DOHH2 (cell line): Measurements from ENCODE around the gene LRMDA.

Experiments
- H3F3A ChIP-seq: fragments of 200-600 bp; sonication (generic), shearing (Covaris generic); 2 replicates; pipeline ENCODE4 v1.6.0; 2016; ENCODE audit warnings: antibody characterized with exemption, mild to moderate bottlenecking; ENCODE audit not compliant: control insufficient read depth, insufficient read depth
- H3K27ac ChIP-seq: fragments of 200-600 bp; sonication (generic); 2 replicates; pipeline ENCODE4 v1.5.1; 2014; ENCODE audit warnings: low read depth, mild to moderate bottlenecking, low read length, moderate library complexity
- H3K27me3 ChIP-seq: fragments of 200-600 bp; sonication (generic); 2 replicates; pipeline ENCODE4 v1.6.1; 2014; ENCODE audit warnings: mild to moderate bottlenecking, low read length, mixed read lengths; ENCODE audit not compliant: control insufficient read depth
- H3K36me3 ChIP-seq: fragments of 200-600 bp; sonication (generic); 2 replicates; pipeline ENCODE4 v1.6.1; 2014; ENCODE audit warnings: mild to moderate bottlenecking, low read length, moderate library complexity, mixed read lengths; ENCODE audit not compliant: control insufficient read depth
- H3K4me1 ChIP-seq: fragments of 200-600 bp; sonication (generic); 2 replicates; pipeline ENCODE4 v1.6.1; 2014; ENCODE audit warnings: mild to moderate bottlenecking, low read length, mixed read lengths; ENCODE audit not compliant: control insufficient read depth
- H3K4me2 ChIP-seq: fragments of 200-600 bp; sonication (generic); 2 replicates; pipeline ENCODE4 v1.6.0; 2014; ENCODE audit warnings: mild to moderate bottlenecking, low read length, moderate library complexity
- H3K4me3 ChIP-seq: fragments of 200-600 bp; sonication (generic); 2 replicates; pipeline ENCODE4 v1.5.1; 2014; ENCODE audit warnings: mild to moderate bottlenecking, low read length, mixed read lengths
- H3K79me2 ChIP-seq: fragments of 200-600 bp; sonication (generic); 2 replicates; pipeline ENCODE4 v1.6.1; 2014; ENCODE audit warnings: mild to moderate bottlenecking, low read length, mixed read lengths; ENCODE audit not compliant: control insufficient read depth
- H3K9me2 ChIP-seq: fragments of 200-600 bp; sonication (generic); replicated peaks from 2 replicates; pipeline ENCODE4 v1.6.1; 2014; ENCODE audit warnings: mild to moderate bottlenecking, low read length, mixed read lengths; ENCODE audit not compliant: control insufficient read depth
- H3K9me3 ChIP-seq: fragments of 200-600 bp; sonication (generic); 2 replicates; pipeline ENCODE4 v1.6.1; 2014; ENCODE audit warnings: antibody characterized with exemption, low read length, mixed read lengths; ENCODE audit not compliant: control insufficient read depth, insufficient read depth
- H4K20me1 ChIP-seq: fragments of 200-600 bp; sonication (generic); 2 replicates; pipeline ENCODE4 v1.6.0; 2014; ENCODE audit warnings: low read depth, mild to moderate bottlenecking, antibody characterized with exemption, low read length, moderate library complexity; ENCODE audit not compliant: control insufficient read depth, insufficient read depth
- CTCF ChIP-seq: fragments of 200-600 bp; sonication (generic); IDR thresholded peaks from one replicate; pipeline ENCODE4 v1.5.1; 2014; ENCODE audit warnings: antibody characterized with exemption, mild to moderate bottlenecking, low read depth, low read length; ENCODE audit not compliant: poor library complexity, severe bottlenecking
- EZH2phosphoT487 ChIP-seq: fragments of 200-600 bp; sonication (generic); IDR thresholded peaks from 2 replicates; pipeline ENCODE4 v1.6.1; 2017; ENCODE audit warnings: borderline replicate concordance, mild to moderate bottlenecking, antibody characterized with exemption, low read length, moderate library complexity, mixed read lengths

The LRMDA gene

GRCh38 chr10:75660823-75661222 lies 229.4 kb downstream of the LRMDA start:
- no peaks in the 10 kb centered on the region for H3K9me2 ChIP-seq
- no peak for TF ChIP-seq EZH2phosphoT487
- TF ChIP-seq CTCF, result no peak
- no peaks in the 10 kb centered on the region for H4K20me1 ChIP-seq
- H3K79me2 ChIP-seq, result no peaks in the 10 kb centered on the region
- H3K4me2 ChIP-seq, result no peak overlapping the region
- no peaks in the 10 kb centered on the region for H3K36me3 ChIP-seq
- H3K4me1 ChIP-seq, result no peaks in the 10 kb centered on the region
- H3K4me3 ChIP-seq, result no peak overlapping the region
- no peaks in the 10 kb centered on the region for H3K27me3 ChIP-seq
- H3F3A ChIP-seq, result no peaks in the 10 kb centered on the region
- no peaks in the 10 kb centered on the region for H3K9me3 ChIP-seq
- no peak overlapping the region for H3K27ac ChIP-seq

DNA sequence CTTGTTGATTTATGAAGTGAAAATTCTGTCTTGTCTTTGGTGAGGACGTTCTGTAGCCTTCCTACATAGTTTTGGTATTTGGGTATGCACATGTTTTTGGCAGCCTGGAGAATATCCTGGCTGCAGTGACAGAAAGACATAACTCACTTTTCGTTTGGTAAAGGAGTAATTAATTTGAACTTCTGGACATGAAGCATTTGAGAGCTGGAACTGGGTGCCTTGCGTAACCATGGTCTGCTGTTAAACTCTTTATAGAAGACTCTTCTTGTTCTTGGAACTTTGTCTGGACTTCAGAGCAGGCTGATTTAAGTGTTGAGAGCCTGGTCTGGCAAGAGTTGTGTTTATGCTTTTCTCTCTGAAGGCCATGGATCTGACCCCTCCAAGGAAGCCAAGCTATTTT lies 231.3 kb downstream of the LRMDA start:
- H3K4me1 ChIP-seq, result no peaks in the 10 kb centered on the region
- no peaks in the 10 kb centered on the region for H3K9me3 ChIP-seq
- TF ChIP-seq EZH2phosphoT487 (no peak), CTCF (no peak)

GRCh38 chr10:75663947-75664664 lies 232.7 kb downstream of the LRMDA start:
- Histone ChIP-seq H3K9me2 (no peaks in the 10 kb centered on the region), H3K4me3 (no peak overlapping the region), H4K20me1 (no peaks in the 10 kb centered on the region), H3K36me3 (no peaks in the 10 kb centered on the region), H3F3A (no peaks in the 10 kb centered on the region), H3K4me2 (no peak overlapping the region), H3K27ac (no peak overlapping the region), H3K4me1 (no peaks in the 10 kb centered on the region), H3K79me2 (no peaks in the 10 kb centered on the region), H3K9me3 (no peaks in the 10 kb centered on the region), H3K27me3 (no peaks in the 10 kb centered on the region)
- TF ChIP-seq CTCF (no peak), EZH2phosphoT487 (no peak)

More for the DNA sequence above, 231.3 kb downstream of the LRMDA start:
- no peak overlapping the region for H3K4me2 ChIP-seq
- no peaks in the 10 kb centered on the region for H3K27me3 ChIP-seq
- no peak overlapping the region for H3K4me3 ChIP-seq
- H3K79me2 ChIP-seq, result no peaks in the 10 kb centered on the region
- H3K27ac ChIP-seq, result no peak overlapping the region
- no peaks in the 10 kb centered on the region for H3K9me2 ChIP-seq
- no peaks in the 10 kb centered on the region for H3F3A ChIP-seq
- H3K36me3 ChIP-seq, result no peaks in the 10 kb centered on the region
- no peaks in the 10 kb centered on the region for H4K20me1 ChIP-seq
